ENCODE data around the gene TECPR1. TPM values are rescaled to one million over a fixed set of nuclear protein-coding genes. Genes with fewer than 3 reads are reported as not detected.
A peak's percentile ranks its signal among the peaks of the same experiment; 100 is the strongest.

The TECPR1 gene
- total RNA-seq, 2 donors from 2014 or later, result 19.7 to 28.3 TPM

- TF ChIP-seq, protein P1, sequence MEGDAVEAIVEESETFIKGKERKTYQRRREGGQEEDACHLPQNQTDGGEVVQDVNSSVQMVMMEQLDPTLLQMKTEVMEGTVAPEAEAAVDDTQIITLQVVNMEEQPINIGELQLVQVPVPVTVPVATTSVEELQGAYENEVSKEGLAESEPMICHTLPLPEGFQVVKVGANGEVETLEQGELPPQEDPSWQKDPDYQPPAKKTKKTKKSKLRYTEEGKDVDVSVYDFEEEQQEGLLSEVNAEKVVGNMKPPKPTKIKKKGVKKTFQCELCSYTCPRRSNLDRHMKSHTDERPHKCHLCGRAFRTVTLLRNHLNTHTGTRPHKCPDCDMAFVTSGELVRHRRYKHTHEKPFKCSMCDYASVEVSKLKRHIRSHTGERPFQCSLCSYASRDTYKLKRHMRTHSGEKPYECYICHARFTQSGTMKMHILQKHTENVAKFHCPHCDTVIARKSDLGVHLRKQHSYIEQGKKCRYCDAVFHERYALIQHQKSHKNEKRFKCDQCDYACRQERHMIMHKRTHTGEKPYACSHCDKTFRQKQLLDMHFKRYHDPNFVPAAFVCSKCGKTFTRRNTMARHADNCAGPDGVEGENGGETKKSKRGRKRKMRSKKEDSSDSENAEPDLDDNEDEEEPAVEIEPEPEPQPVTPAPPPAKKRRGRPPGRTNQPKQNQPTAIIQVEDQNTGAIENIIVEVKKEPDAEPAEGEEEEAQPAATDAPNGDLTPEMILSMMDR (IDR thresholded peaks at IDR 0.05), result no peak
- TF ChIP-seq POLR2A (IDR thresholded peaks at IDR 0.05), result no peak
- Histone ChIP-seq H3K4me1 (peaks cover 79% of the 10 kb centered on the region), H3K27me3 (no peaks in the 10 kb centered on the region), H3K4me3 (no peak overlapping the region), H3K36me3 (replicated peaks in 1 of 2; ENCODE audit: insufficient read depth in 1 of 2, low read depth in 2 of 2) (no peaks in the 10 kb centered on the region), H3K27ac (peak overlapping the region; percentile 90 to 99 (median 96)), H3K9me3 (no peaks in the 10 kb centered on the region)
- intact Hi-C loops (cut with DNase I), result no loop called here
- ATAC-seq (no peak), DNase-seq (no peak)
- 50 to 63% methylated on average over 12 to 18 of the region's 21 CpGs for WGBS, 2 donors
Observed at GRCh38 chr7:98285157-98286092, 33.4 kb upstream of the TECPR1 start.

DNA sequence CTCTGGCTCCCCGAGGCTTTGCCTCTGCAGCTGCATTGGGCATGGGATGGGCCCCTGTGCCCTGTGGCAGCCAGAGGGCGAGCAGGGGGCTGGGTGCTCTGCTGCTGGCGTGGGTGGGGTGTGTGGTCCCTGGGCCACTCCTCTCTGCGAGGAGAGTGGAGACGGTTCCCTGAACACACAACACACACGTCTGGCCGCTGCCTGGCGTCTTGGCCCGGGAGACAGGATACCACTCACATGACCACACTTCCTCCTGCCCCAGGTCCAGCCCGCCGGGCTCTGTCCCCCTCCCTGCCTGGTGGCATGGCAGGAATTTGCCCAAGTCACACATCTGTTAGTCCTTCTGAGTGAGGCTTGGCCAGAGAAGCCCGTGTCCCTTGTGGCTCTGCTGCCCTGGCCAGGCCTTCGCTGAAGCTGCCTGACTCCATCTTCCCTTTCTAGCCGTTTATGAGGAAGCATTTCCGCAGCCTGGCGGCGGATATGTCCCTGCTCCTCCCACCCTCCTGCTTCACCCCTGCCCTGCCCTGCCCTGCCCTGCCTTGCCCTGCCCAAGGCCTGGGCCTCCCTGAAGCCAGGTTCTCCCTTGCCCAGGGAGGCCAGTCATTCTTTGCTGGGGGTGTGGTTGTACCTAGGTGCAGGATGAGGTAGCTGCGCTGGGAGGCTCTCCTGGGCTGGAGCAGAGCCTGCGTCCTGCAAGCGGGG lies 32.5 kb upstream of the TECPR1 start:
- WGBS, 2 donors, result 10 to 24% methylated on average over 10 to 19 of the region's 20 CpGs
- no peaks in the 10 kb centered on the region for H3K9me3 ChIP-seq
- peak; percentile 77 to 90 (median 87) for DNase-seq
- TF ChIP-seq POLR2A (IDR thresholded peaks at IDR 0.05), result peak; percentile 62 to 76 (median 70)
- TF ChIP-seq, protein P1 (IDR thresholded peaks at IDR 0.05), result peak in 1 of 7 experiments; percentile 13
- intact Hi-C loops (cut with DNase I), result no loop called here
- peaks cover 85% of the 10 kb centered on the region for H3K4me1 ChIP-seq
- peak overlapping the region; percentile 90 to 99 (median 96) for H3K27ac ChIP-seq
- no peak overlapping the region for H3K4me3 ChIP-seq
- peak; percentile 26 for ATAC-seq
- H3K36me3 ChIP-seq (replicated peaks in 1 of 2; ENCODE audit: insufficient read depth in 1 of 2, low read depth in 2 of 2), result no peaks in the 10 kb centered on the region
- H3K27me3 ChIP-seq, result no peaks in the 10 kb centered on the region

- H3K4me3 ChIP-seq, result peak overlapping the region in 1 of 2 donors; percentile 6
- ATAC-seq, result no peak
- no peaks in the 10 kb centered on the region for H3K9me3 ChIP-seq
- H3K27ac ChIP-seq, result peak overlapping the region; percentile 90 to 99 (median 96)
- no peak for DNase-seq
- TF ChIP-seq, protein P1 (IDR thresholded peaks at IDR 0.05), result no peak
- TF ChIP-seq POLR2A (IDR thresholded peaks at IDR 0.05), result no peak
- H3K36me3 ChIP-seq (replicated peaks in 1 of 2; ENCODE audit: insufficient read depth in 1 of 2, low read depth in 2 of 2), result no peaks in the 10 kb centered on the region
- WGBS, 2 donors, result 33 to 45% methylated on average over 3 to 8 of the region's 8 CpGs
- H3K27me3 ChIP-seq, result no peaks in the 10 kb centered on the region
- H3K4me1 ChIP-seq, result peaks cover 85% of the 10 kb centered on the region
- intact Hi-C loops (cut with DNase I), result no loop called here
Observed at GRCh38 chr7:98283887-98284222, 31.8 kb upstream of the TECPR1 start.

GRCh38 chr7:98283127-98283886 lies 31.3 kb upstream of the TECPR1 start:
- 28 to 35% methylated on average over 17 to 19 of the region's 19 CpGs for WGBS, 2 donors
- H3K4me3 ChIP-seq, result peak overlapping the region in 1 of 2 donors; percentile 79
- H3K27me3 ChIP-seq, result no peaks in the 10 kb centered on the region
- peaks cover 85% of the 10 kb centered on the region for H3K4me1 ChIP-seq
- peak in 2 of 3 donors; percentile 50 to 73 for TF ChIP-seq POLR2A (IDR thresholded peaks at IDR 0.05)
- TF ChIP-seq, protein P1 (IDR thresholded peaks at IDR 0.05), result no peak
- H3K27ac ChIP-seq, result peak overlapping the region; percentile 90 to 99 (median 96)
- ATAC-seq, result no peak
- H3K36me3 ChIP-seq (replicated peaks in 1 of 2; ENCODE audit: insufficient read depth in 1 of 2, low read depth in 2 of 2), result no peaks in the 10 kb centered on the region
- no peaks in the 10 kb centered on the region for H3K9me3 ChIP-seq
- DNase-seq, result peak in 3 of 4 donors; percentile 41 to 68 (median 47)
- intact Hi-C loops (cut with DNase I), result no loop called here
